ENCODE results near the gene C15orf39. TPM values are rescaled to one million over a fixed set of nuclear protein-coding genes. Genes with fewer than 3 reads are reported as not detected.

Gene C15orf39
- total and polyA plus RNA-seq, 2 of the 13 experiments (the other 11 are each of a cell fraction or from before 2014, with no cell fraction given): 6.2 to 13.5 TPM

GRCh38 chr15:75198560-75199356 is 2.9 kb upstream of the C15orf39 start (continued):
- no peak for TF ChIP-seq WIZ (CRISPR knock-in tag; IDR thresholded peaks at IDR 0.05)
- no peak for TF ChIP-seq RARA (CRISPR knock-in tag; IDR thresholded peaks at IDR 0.05)
- no peak for TF ChIP-seq ZNF512 (CRISPR knock-in tag; IDR thresholded peaks at IDR 0.05)
- TF ChIP-seq, protein P1, sequence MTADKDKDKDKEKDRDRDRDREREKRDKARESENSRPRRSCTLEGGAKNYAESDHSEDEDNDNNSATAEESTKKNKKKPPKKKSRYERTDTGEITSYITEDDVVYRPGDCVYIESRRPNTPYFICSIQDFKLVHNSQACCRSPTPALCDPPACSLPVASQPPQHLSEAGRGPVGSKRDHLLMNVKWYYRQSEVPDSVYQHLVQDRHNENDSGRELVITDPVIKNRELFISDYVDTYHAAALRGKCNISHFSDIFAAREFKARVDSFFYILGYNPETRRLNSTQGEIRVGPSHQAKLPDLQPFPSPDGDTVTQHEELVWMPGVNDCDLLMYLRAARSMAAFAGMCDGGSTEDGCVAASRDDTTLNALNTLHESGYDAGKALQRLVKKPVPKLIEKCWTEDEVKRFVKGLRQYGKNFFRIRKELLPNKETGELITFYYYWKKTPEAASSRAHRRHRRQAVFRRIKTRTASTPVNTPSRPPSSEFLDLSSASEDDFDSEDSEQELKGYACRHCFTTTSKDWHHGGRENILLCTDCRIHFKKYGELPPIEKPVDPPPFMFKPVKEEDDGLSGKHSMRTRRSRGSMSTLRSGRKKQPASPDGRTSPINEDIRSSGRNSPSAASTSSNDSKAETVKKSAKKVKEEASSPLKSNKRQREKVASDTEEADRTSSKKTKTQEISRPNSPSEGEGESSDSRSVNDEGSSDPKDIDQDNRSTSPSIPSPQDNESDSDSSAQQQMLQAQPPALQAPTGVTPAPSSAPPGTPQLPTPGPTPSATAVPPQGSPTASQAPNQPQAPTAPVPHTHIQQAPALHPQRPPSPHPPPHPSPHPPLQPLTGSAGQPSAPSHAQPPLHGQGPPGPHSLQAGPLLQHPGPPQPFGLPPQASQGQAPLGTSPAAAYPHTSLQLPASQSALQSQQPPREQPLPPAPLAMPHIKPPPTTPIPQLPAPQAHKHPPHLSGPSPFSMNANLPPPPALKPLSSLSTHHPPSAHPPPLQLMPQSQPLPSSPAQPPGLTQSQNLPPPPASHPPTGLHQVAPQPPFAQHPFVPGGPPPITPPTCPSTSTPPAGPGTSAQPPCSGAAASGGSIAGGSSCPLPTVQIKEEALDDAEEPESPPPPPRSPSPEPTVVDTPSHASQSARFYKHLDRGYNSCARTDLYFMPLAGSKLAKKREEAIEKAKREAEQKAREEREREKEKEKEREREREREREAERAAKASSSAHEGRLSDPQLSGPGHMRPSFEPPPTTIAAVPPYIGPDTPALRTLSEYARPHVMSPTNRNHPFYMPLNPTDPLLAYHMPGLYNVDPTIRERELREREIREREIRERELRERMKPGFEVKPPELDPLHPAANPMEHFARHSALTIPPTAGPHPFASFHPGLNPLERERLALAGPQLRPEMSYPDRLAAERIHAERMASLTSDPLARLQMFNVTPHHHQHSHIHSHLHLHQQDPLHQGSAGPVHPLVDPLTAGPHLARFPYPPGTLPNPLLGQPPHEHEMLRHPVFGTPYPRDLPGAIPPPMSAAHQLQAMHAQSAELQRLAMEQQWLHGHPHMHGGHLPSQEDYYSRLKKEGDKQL (CRISPR knock-in tag; IDR thresholded peaks at IDR 0.05; ENCODE audit: low read depth): no peak
- TF ChIP-seq PHF5A (CRISPR knock-in tag; IDR thresholded peaks at IDR 0.05; ENCODE audit: low read depth, unreplicated experiment): no peak
- TF ChIP-seq ZNF598 (CRISPR knock-in tag; IDR thresholded peaks at IDR 0.05; ENCODE audit: borderline replicate concordance): no peak
- TF ChIP-seq ELF1 (CRISPR knock-in tag; IDR thresholded peaks at IDR 0.05): no peak
- no peak for TF ChIP-seq ZNF792 (CRISPR knock-in tag; IDR thresholded peaks at IDR 0.05)
- TF ChIP-seq ZNF224 (CRISPR knock-in tag; IDR thresholded peaks at IDR 0.05): 0 out of 2 replicates have a peak, but pooled peaks have one; percentile 7
- no peak for TF ChIP-seq REL (CRISPR knock-in tag; conservative IDR thresholded peaks at IDR 0.05)
- TF ChIP-seq SSRP1 (CRISPR knock-in tag; IDR thresholded peaks at IDR 0.05): no peak
- TF ChIP-seq SNAPC2 (CRISPR knock-in tag; IDR thresholded peaks at IDR 0.05): no peak
- 0 out of 2 replicates have a peak, but pooled peaks have one; percentile 29 for TF ChIP-seq ZNF644 (CRISPR knock-in tag; IDR thresholded peaks at IDR 0.05; ENCODE audit: low read depth)
- TF ChIP-seq, protein P2, sequence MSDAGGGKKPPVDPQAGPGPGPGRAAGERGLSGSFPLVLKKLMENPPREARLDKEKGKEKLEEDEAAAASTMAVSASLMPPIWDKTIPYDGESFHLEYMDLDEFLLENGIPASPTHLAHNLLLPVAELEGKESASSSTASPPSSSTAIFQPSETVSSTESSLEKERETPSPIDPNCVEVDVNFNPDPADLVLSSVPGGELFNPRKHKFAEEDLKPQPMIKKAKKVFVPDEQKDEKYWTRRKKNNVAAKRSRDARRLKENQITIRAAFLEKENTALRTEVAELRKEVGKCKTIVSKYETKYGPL (CRISPR knock-in tag; IDR thresholded peaks at IDR 0.05): no peak
- no peak; the same call in 1 of the 2 replicates for TF ChIP-seq PHF21A (CRISPR knock-in tag; IDR thresholded peaks at IDR 0.05)
- no peak for TF ChIP-seq YEATS4 (CRISPR knock-in tag; IDR thresholded peaks at IDR 0.05; ENCODE audit: borderline replicate concordance)
- TF ChIP-seq GTF2F1 (IDR thresholded peaks at IDR 0.05; ENCODE audit: low read length): no peak
- peak; percentile 73; the same call in 1 of the 2 replicates for TF ChIP-seq FOXC1 (CRISPR knock-in tag; IDR thresholded peaks at IDR 0.05; ENCODE audit: borderline replicate concordance)
- TF ChIP-seq ZNF629 (CRISPR knock-in tag; conservative IDR thresholded peaks at IDR 0.05): no peak
- TF ChIP-seq SMARCE1 (IDR thresholded peaks at IDR 0.05; ENCODE audit: borderline replicate concordance): no peak
- TF ChIP-seq SP2 (CRISPR knock-in tag; IDR thresholded peaks at IDR 0.05): peak; percentile 74
- TF ChIP-seq, protein P3, sequence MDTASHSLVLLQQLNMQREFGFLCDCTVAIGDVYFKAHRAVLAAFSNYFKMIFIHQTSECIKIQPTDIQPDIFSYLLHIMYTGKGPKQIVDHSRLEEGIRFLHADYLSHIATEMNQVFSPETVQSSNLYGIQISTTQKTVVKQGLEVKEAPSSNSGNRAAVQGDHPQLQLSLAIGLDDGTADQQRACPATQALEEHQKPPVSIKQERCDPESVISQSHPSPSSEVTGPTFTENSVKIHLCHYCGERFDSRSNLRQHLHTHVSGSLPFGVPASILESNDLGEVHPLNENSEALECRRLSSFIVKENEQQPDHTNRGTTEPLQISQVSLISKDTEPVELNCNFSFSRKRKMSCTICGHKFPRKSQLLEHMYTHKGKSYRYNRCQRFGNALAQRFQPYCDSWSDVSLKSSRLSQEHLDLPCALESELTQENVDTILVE (CRISPR knock-in tag; IDR thresholded peaks at IDR 0.05): no peak

All from HepG2 (cell line).